ENCODE measurements around the gene MPL.

Gene MPL

DNA sequence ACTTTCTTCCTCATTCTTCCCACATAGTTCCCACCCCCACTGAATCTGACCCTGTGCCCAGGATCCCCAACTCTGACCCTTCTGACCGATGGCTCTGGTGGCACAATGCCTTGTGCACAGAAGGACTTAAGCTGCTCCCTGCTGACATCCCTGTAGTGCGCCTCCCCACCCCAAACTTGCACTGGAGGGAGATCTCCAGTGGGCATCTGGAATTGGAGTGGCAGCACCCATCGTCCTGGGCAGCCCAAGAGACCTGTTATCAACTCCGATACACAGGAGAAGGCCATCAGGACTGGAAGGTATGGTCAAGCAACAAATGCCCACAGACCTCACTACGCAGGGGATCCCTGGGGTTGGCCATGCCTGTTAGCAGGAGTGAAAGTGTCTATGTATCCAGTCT, 9.0 kb downstream of the MPL start:
- TF ChIP-seq, protein P1, sequence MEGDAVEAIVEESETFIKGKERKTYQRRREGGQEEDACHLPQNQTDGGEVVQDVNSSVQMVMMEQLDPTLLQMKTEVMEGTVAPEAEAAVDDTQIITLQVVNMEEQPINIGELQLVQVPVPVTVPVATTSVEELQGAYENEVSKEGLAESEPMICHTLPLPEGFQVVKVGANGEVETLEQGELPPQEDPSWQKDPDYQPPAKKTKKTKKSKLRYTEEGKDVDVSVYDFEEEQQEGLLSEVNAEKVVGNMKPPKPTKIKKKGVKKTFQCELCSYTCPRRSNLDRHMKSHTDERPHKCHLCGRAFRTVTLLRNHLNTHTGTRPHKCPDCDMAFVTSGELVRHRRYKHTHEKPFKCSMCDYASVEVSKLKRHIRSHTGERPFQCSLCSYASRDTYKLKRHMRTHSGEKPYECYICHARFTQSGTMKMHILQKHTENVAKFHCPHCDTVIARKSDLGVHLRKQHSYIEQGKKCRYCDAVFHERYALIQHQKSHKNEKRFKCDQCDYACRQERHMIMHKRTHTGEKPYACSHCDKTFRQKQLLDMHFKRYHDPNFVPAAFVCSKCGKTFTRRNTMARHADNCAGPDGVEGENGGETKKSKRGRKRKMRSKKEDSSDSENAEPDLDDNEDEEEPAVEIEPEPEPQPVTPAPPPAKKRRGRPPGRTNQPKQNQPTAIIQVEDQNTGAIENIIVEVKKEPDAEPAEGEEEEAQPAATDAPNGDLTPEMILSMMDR (IDR thresholded peaks at IDR 0.05; ENCODE audit: borderline replicate concordance, insufficient read depth, low read depth, low read length), result no peak
- no peak overlapping the region for H3K4me3 ChIP-seq (ENCODE audit: low read depth, low read length)

DNA sequence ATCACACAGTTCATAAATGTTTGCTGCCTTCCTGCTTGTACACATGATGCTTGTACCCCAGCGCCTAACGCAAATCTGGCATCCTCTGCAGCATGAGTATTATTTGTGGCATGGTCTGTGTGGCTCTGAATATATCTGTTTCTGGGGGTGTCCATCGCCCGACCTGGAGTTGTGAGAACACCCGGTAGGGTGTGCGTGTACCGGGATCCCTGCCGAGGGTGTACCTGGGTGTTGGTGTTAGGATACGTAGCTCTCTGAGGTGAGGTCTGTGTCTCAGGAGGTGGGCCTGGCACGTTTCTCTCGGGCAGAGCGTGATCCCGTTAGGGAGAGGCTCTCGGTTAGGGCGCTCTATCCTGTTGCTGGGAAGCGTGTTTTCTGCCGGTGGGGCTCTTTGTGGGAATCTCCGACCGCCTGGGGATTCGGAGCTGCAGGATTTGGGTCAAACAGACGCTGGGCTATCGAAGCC, 10.8 kb downstream of the MPL start:
- H3K4me3 ChIP-seq (ENCODE audit: low read depth, low read length), result no peak overlapping the region
- TF ChIP-seq, protein P1 (IDR thresholded peaks at IDR 0.05; ENCODE audit: borderline replicate concordance, insufficient read depth, low read depth, low read length), result no peak

DNA sequence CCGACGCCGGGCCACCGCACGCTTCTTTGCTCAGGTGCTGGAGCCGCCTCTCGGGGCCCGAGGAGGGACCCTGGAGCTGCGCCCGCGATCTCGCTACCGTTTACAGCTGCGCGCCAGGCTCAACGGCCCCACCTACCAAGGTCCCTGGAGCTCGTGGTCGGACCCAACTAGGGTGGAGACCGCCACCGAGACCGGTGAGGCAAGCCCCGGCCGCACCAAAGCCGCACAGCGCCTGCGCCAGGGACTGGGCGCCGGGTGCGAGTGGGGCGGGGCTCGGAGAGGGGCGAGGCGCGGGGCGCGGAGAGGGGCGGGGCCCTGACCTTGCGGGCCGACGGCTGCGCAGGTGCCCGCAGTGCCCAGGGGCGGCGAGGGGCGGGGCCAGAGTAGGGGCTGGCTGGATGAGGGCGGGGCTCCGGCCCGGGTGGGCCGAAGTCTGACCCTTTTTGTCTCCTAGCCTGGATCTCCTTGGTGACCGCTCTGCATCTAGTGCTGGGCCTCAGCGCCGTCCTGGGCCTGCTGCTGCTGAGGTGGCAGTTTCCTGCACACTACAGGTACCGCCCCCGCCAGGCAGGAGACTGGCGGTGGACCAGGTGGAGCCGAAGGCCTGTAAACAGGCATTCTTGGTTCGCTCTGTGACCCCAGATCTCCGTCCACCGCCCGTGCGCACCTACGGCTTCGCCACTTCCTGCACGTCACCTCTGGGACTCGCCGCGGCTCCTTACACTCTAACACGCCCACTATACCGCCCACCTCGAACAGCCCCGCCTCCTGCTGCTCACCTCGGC, 11.4 kb downstream of the MPL start:
- TF ChIP-seq, protein P1 (IDR thresholded peaks at IDR 0.05; ENCODE audit: borderline replicate concordance, insufficient read depth, low read depth, low read length), result no peak
- no peak overlapping the region for H3K4me3 ChIP-seq (ENCODE audit: low read depth, low read length)

DNA sequence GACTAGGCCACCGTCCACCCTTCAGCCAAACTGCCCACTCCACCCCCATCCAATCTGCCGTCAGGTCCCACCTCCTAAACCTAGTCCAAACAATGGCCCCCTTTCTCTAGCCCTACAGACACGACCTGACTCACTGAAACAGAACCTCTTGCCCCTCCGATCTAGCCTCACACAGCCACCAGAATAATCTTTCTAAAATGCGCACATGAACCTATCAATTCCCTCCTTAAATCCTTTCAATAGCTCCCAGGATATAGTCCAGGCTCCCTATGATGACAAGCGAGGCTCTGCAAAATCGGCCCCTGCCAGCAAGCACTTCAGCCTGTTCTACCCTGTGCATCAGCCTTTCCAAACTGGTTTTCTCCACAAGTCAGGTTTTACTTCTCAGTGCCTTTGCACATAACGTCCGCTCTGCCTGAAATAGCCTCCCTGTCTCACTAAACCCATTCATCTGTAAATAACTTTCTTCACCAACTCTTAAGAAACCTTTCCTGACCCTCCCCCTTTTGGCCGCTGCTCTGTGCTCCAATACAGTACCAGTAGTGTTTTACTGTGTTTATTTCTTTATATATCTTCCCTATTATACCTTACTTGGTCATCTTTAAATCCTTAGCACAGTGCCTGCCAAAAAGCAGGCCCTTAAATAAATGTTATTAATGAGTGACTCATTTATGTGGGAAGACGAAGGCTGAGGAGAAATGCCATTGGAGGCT, 12.1 kb downstream of the MPL start:
- no peak overlapping the region for H3K4me3 ChIP-seq (ENCODE audit: low read depth, low read length)
- TF ChIP-seq, protein P1 (IDR thresholded peaks at IDR 0.05; ENCODE audit: borderline replicate concordance, insufficient read depth, low read depth, low read length), result no peak

DNA sequence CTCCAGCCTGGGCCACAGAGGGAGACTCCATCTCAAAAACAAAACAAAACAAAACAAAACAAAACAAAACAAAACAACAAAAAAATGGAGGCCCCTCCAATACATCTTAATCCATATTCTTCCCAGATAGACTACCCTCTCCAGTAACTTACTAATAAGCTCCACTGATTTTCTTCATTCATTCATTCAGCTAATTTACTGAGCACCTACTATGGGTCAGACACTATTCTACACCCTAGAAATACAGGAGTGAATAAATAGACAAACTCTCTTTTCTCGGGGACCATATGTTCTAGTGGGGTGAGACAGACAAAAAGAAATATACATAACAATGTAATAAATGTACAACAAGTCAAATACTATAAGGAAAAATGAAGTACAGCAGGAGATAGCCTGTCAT, 13.4 kb downstream of the MPL start:
- H3K4me3 ChIP-seq (ENCODE audit: low read depth, low read length), result no peak overlapping the region
- TF ChIP-seq, protein P1 (IDR thresholded peaks at IDR 0.05; ENCODE audit: borderline replicate concordance, insufficient read depth, low read depth, low read length), result no peak

DNA sequence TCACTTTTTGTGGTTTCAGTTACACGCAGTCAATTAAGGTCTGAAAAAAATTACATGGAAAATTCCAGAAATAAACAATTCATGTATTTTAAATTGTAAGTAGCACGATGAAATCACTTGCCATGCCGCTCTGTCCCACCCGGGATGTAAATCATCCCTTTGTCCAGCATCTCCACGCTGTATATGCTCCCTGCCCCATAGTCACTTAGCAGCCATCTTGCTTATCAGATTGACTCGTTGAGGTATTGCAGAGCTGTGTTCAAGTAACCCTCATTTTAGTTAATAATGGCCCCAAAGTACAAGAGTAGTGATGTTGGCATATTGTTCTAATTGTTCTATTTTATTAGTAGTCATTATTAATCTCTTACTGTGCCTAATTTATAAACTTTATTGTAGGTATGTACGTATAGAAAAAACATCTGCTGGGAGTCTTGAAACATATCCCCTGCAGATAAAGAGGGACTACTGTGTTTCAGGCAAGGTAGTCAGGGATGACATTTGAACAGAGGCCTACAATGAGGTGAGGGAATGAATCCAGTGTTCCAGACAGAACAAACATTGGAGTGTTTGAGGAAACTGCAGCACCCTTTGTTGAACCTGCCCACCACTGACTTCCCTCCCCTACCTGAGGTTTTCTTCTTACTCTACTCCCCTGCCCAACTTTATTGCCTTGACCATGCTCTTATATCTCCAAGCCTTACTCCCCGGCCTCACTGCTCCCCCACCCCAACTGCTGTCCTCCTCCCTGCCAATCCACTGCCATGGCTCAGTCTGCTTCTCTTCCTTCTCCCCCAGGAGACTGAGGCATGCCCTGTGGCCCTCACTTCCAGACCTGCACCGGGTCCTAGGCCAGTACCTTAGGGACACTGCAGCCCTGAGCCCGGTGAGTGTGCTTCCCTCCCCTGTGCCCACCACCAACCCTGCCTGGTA, 14.1 kb downstream of the MPL start:
- TF ChIP-seq, protein P1 (IDR thresholded peaks at IDR 0.05; ENCODE audit: borderline replicate concordance, insufficient read depth, low read depth, low read length), result no peak
- H3K4me3 ChIP-seq (ENCODE audit: low read depth, low read length), result no peak overlapping the region

Measured in GM12875 (cell line).